ENCODE data around the gene POLR3GL.

Gene POLR3GL

DNA sequence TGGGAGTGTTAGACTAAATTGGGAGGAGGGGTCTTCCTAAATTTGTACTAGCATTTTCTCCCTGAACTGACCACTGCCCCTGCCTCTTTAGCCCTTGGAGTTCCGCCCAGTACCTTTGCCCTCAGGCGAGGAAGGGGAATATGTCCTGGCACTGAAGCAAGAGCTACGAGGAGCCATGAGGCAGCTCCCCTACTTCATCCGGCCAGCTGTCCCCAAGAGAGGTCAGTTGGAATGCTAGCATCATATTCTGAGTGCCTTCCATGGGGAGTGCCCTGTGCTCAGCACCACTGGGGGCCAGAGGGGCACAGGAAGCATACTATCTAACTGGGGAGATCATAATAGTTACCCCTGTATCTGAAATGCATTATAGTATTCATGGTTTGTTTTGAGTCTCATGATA lies 10.7 kb downstream of the POLR3GL start:
- DNase-seq (ENCODE audit: low read depth in 2 of 2) = no peak

DNA sequence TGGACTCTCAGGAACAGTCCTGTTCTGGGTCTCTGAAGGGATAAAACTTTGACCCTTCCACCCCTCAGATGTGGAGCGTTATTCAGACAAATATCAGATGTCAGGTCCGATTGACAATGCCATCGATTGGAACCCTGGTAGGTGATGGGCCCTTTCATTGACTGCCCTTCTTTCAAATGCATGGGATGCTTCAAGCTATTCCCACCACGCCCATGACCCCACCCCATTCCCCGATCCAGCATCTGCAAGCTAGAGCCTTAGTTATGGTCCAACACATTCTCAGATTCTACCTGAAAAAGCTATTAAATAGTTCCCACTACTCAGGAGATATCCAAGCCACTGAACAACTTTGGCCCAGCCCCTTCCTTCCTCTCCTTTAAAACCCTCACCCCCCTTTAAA lies 12.5 kb downstream of the POLR3GL start:
- DNase-seq (ENCODE audit: low read depth in 2 of 2) = no peak

DNA sequence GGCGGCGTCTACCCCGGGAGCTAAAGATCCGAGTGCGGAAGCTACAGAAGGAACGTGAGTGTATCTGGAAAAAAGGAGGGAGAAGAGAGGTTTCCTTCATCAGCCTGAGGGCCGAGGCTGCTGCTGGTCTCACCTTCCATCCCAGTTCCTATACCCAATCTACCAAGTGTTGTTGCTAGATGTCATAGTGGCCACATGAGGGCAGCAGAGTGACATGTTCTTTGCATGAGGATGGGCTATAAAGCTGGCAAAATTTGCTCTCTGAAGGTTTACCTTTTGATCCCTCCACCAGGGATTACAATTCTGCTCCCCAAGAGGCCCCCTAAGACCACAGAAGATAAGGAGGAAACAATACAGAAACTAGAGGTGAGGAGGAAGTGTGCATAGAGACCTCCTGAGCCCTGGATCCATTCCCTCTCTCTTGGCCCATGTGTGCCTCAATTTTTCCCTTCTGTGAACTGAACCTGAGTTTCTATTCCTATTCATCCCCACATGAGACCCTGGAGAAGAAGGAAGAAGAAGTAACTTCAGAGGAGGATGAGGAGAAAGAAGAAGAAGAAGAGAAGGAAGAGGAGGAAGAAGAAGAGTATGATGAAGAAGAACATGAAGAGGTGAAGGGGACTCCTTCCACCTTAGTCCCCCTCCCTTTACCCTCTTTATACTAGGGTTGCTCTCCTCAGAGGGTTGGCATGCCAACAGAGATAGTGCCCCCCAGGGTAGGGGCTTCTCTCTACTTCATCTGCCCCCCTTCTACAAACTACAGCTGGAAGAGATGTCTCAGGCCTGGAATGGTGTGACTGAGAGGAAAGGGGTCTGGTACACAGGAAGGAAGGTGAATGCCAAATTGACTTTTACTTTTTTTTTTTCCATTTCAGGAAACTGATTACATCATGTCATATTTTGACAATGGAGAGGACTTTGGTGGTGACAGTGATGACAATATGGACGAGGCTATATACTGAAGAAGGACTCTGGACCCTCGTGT lies 13.3 kb downstream of the POLR3GL start:
- DNase-seq (ENCODE audit: low read depth in 2 of 2) = peak; percentile 58 to 68

DNA sequence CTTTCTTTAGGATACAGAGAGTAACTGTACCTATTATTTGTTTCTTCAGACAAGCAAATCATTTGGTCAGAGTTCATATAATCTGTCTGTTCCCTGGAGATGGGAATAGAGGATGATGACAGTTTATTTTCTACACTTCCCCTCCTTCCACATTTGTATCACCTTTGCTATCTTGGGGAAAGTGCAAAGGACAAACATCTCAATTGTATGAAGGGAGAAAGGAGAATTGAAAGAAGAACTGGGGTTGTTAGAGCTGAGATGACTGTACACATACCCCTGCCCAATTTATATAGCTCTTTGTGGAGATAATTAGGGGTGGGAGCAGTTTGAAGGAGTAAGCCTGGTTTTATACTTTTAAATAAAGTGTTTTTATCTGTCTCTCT lies 14.0 kb downstream of the POLR3GL start:
- no peak for DNase-seq (ENCODE audit: low read depth in 2 of 2)

DNA sequence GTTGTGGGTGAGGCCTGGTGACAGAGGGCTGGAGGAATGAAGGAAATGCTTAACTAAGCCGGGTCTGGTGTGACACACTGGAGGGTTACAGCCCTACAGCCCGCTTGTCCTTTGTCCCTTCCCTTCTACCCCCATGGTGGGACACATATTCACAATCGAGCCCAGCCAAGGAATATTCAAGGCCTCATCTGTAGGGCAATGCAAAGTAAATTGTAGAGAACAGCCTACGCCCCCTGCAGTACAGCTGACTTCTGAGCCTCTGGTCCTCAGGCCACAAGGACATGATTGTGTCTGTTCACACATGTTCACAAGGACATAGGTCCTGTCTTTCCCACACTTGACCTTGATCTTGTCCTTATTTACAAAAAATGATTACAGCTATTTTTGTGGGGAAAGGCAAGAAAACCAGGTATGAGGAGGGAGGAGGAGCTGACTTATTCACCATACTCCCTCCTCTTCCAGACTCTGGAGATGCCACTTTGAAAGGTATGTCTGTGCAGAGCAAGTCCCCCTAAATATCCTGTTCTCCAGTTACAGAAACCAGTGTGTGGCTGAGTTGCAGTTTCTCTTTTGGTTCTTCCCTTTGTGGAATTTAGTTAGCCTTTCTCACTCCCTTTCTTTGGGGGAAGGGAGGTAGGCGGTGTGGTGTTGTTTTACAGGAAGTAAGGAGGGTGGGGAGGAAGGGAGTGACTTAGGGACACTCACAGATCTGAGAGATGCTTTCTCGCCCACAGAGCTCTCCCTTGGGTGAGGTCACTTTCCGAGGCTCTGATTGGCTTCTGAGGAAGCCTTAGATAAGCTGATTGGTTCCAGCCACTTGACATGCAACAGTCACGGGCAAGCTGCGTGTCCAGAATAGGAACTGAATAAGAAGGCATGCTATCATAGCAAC lies 14.6 kb downstream of the POLR3GL start:
- DNase-seq (ENCODE audit: low read depth in 2 of 2) = peak; percentile 69 to 80

DNA sequence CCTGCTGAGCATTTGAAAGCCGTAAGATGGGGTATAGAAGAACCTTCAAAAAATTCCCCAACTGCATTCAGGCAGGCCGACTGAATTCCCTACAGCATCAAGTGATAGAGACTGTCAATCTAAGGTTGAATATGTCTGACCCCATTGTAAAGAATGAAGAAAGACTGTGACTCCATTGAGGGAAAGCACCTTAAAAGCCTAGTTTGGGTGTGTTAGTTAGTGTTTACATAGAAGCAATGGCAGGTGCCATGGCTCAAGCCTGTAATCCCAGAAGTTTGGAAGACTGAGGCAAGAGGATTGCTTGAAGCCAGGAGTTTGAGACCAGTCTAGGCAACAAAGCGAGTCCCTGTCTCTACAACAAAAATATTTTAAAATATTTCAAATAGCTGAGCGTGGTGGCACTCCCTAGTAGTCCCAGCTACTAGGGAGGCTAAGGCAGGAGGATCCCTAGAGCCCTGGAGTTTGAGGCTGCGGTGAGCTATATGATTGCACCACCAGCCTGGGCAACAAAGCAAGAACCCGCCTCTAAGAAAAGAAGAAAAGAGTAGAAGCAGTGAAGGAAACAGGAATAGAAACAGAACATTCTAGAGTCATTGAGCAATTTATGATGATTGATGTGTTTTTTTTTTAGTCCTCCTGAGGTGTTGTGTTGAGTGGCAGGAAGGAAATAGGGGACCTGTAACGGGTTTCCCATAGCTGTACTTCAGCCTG lies 15.4 kb downstream of the POLR3GL start:
- no peak for DNase-seq (ENCODE audit: low read depth in 2 of 2)

DNA sequence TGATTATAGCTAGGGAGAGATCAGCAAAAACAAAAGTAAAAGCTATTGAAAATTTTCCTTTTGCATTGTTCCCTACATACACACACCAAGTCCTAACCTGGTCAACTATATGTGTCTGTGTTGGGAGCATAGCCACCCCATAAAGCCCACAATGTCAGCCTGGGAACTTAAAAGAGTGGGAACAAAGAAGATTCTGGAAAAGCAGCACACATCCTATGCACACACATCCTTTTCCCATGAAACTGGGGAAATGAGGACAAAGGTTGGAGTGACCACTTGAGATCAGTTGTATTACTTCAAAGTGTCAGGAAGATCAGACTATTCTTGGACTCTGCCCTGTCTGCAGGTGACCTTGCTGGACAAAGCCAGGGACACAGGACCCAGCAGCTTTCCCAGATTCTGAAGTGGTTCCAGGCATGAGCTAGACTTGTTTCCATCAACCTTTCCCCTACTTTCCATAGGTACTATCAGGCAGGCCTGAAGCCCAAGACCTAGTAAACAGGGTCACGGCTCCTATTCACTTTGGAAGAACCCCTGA lies 16.0 kb downstream of the POLR3GL start:
- DNase-seq (ENCODE audit: low read depth in 2 of 2) = no peak

DNA sequence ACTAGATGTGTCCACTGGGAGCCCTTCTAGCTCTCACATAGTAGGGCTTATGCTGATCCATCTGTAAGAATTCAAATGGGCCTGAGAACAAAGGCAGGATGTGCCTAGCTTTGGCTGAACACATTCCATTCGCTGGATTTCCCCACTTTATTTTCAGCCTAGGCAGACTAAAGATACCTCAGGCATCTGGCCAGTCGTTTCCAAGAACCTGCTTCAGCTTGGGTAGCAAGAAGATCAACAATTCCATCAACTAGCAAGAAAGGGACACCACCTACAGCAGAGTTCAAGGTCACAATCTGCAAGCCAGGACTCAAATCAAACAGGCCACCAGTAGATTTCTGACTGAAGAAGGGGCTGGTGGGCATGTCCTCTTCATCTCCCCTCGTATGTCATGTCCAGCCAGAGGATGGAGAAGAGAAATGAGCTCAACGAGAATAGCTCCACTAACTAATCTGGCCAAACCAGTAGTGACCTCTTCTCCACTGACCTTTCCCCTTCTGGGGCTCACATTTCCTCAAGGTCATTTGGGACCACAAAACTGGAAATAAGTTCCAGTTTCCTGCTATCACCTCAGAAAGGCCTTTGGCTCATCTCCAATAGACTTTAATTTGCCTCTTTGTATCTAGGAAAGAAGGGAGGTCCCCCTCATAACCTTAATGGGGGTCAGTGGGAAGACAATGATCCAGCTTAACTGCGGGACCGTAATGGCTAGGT lies 17.7 kb downstream of the POLR3GL start:
- no peak for DNase-seq (ENCODE audit: low read depth in 2 of 2)

DNA sequence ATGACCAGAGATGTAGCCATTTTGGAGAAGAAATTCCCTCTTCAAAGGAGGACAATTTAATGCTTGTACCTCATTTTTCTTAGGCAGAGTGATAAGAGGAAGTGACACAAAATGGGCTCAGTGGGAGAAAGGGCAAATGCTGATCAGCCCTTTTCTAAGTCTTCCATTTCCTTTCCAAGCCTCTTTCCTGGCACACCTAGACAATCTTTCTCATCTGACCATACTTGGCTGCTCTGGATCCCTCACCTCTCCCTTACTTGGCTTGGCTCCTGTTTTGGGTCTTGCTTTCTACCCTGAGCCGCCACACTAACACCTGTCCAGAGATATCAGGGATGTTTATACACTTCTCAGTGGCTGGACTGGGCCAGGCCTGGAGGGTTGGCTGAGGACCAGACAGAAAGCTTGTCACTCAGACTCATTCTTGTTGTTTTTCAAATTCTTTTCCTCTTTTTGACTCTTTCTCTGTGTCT lies 18.8 kb downstream of the POLR3GL start:
- DNase-seq (ENCODE audit: low read depth in 2 of 2) = no peak

DNA sequence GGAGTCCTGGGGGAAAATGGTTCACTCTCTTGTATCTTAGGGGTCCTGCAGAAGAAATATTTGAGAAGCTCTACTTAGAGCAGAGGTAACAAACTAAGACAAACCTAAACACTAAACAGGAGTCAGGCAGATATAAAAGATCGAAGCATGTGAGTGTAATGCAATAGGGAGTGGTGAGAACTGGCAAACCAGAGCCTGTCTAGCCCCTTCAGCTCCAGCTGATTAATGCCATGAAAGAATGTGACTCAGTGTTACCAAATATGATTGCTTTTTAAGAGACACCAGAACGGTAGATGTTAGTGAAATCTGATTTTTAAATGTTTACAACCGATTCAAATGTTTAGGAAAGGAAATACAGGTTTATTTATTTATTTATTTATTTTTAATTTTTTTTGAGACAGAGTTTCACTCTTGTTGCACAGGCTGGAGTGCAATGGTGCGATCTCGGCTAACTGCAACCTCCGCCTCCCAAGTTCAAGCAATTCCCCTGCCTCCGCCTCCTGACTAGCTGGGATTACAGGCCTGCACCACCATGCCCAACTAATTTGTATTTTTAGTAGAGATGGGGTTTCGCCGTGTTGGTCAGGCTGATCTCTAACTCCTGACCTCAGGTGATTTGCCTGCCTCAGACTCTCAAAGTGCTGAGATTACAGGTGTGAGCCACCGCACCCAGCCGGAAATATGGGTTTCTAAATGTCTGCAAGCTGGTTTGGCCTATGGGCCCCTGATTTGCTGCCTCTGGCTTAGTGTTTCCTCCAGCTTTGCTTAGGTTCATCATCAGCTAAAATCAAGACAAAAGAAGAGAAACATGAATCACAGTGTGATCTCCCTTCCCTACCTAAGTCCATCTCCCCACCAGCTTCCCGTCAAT lies 19.7 kb downstream of the POLR3GL start:
- no peak for DNase-seq (ENCODE audit: low read depth in 2 of 2)

DNA sequence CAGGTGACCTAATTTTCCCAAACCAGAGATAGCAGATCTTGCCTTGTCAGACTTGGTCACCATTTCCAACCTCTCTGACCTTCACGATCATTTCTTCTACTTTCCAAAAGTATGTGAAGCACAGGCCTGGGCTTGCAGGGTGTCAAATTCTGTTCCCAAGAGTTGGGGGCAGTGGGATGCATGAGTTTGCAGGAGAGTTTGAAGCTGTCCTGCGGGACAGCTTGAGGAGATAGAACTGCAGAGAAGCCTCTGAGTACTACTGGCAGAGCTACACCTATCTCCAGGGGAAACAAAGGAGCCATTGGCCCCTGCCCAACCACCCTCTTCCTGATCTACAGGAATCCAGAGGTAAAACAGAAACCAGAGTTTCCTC lies 20.6 kb downstream of the POLR3GL start:
- no peak for DNase-seq (ENCODE audit: low read depth in 2 of 2)

DNA sequence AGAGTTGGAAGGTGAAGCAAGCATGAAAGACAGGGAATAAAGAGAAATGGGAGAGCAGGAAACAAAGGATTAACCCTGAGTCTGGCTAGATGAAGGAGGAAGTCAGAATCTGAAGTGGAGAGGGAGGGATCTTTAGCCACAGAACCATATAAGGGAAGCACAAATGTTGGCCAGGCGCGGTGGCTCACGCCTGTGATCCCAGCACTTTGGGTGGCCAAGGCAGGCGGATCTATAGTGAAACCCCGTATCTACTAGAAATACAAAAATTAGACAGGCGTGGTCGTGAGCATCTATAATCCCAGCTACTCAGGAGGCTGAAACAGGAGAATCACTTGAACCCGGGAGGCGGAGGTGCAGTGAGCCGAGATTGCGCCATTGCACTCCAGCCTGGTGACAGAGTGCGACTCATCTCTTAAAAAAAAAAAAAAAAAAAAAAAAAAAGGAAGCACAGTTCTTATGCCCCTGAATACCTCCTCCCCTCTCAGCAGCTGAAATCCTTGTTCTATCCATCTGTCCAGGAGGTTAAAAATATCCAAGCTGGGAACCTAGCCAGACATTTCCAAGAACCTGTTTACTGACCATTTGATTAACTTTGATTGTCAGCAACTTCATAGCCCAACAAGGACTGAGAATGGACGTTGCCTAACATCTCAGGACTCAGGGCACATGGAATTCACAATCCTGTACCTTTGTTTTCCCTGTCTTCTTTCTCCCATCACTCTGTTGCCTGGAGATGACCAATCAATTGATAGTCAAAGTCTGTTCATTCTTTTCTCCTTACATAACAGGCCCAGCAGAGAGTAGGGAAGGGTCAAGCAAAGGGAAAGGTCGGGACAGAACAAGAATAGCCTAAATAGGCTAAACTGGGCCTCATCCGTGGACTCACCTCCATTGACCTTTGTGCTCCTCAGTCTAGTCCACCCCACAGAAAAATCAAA lies 21.3 kb downstream of the POLR3GL start:
- DNase-seq (ENCODE audit: low read depth in 2 of 2) = no peak

DNA sequence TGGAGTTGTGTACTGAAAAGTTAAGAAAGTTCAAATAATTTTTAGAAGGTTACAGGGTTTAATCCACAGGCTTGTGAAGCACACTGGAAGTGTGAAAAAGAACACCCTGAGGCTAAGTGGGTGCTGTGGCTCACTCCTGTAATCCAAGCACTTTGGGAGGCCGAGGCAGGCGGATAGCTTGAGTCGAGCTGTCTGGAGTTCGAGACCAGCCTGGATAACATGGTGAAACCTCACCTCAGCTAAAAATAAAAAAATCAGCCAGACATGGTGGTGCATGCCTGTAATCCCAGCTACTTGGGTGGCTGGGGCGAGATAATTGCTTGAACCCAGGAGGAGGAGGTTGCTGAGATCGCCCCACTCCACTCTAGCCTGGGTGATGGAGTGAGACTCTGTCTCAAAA lies 22.1 kb downstream of the POLR3GL start:
- DNase-seq (ENCODE audit: low read depth in 2 of 2) = no peak

DNA sequence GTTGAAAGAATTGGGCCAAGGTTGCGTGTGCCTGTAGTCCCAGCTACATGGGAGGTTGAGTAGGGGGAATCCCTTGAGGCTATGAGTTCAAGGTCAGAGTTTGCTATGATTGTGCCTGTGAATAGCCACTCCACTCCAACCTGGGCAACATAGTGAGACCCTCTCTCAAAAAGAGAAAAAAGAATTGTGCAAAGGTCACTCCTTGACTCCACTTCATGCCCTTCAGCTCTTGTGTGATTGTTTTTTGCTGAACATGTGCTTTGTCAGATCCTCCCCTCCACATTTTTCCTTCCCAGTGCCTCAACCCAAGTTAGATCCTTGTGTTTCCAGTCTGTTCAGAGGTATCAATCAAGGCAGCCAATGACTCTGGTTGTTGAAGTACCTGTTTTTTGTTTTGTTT lies 23.4 kb downstream of the POLR3GL start:
- DNase-seq (ENCODE audit: low read depth in 2 of 2) = no peak

DNA sequence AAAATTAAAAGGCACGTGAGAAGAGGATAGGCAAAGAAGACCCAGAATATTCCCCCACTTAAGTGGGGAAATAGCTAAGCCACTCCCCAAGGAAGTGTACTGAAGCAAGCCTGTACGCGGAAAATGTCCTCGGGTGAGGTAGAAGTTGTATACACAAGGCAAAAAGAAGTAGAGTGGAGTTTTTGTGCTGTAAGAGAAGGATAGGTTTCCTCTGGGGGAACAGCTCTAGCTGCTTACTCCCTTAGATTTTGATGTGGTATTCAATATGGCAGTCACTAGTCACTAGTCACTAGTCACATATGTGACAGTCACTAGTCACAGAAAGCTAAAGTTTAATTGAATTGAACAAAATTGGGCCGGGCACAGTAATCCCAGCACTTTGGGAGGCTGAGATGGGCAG lies 24.3 kb downstream of the POLR3GL start:
- DNase-seq (ENCODE audit: low read depth in 2 of 2) = no peak

DNA sequence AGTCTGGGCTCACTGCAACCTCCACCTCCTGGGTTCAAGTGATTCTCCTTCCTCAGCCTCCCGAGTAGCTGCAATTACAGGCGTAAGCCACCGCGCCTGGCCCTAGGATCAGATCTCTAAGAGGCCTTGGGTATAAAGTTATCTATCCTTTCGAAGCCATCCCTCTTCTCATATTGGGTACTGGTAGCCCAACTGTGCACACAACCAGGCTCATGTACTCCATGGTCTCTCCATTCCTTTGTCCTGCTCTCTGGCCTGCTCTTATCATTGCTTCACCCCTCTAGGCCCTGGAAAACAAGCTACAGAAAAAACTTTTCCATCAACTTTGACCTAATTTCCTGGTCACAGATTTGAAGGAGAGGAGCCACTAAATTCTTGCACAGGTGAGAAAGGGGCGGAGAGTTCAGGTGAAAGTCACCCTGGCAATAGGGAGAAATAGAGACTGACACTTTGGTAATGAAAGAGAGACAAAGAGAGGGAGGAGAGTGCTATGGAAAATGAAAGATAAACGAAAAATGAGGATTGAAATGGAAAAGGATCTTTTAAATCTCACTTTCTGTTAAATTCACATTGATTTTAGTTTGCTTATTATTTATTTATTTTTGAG lies 25.9 kb downstream of the POLR3GL start:
- DNase-seq (ENCODE audit: low read depth in 2 of 2) = no peak

DNA sequence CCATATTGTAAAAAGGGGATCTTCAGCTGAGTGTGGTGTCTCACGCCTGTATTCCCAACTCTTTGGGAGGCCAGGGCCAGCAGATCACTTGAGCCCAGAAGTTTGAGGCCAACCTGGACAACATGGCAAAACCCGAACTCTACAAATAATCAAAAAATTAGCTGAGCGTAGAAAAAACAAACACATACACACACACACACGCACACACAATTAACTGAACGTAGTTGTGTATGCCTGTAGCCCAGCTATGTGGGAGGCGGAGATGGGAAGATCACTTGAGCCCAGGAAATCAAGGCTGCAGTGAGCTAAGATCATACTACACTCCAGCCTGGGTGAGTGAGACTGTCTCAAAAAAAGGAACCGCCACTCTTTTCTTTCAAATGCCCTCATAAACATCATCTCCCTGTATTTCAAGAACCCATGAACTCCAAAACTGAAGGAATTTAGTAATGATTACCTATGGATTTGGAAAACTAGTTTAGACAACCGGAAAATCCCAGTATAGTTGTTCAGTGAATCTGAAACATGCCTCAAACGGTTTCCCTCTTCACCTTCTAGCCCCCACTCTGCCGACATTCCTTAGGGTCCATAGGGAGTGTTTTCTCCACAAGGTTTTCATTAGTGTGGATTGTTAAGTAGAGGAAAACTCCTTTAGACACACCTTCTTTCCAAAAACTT lies 27.4 kb downstream of the POLR3GL start:
- DNase-seq (ENCODE audit: low read depth in 2 of 2) = no peak

DNA sequence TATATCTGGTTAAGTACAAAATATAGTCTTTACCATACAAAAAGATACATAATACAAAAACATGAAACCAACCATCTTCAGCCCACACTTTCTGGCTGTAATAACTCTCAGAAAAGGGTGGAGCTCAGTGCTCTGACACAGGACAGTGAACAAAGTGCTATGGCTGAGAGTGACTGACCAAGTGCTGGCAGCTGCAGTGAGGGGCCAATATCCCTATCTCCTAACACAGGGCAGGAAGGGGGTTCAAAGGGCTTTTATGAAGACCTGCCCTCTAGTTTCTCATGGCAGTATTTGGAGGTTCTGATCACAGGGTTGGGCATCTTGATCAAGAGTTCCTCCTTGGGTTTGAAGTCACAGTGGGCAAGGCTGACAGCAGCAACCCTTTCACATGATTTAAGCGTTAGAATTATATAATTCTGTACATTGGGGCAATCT lies 28.0 kb downstream of the POLR3GL start:
- no peak for DNase-seq (ENCODE audit: low read depth in 2 of 2)
